DOHH2 (cell line): ENCODE results near the gene ICE2.

Experiments
- H3F3A ChIP-seq: fragments of 200-600 bp; sonication (generic), shearing (Covaris generic); 2 replicates; pipeline ENCODE4 v1.6.0; 2016; ENCODE audit warnings: antibody characterized with exemption, mild to moderate bottlenecking; ENCODE audit not compliant: control insufficient read depth, insufficient read depth
- H3K27ac ChIP-seq: fragments of 200-600 bp; sonication (generic); 2 replicates; pipeline ENCODE4 v1.5.1; 2014; ENCODE audit warnings: low read depth, mild to moderate bottlenecking, low read length, moderate library complexity
- H3K27me3 ChIP-seq: fragments of 200-600 bp; sonication (generic); 2 replicates; pipeline ENCODE4 v1.6.1; 2014; ENCODE audit warnings: mild to moderate bottlenecking, low read length, mixed read lengths; ENCODE audit not compliant: control insufficient read depth
- H3K36me3 ChIP-seq: fragments of 200-600 bp; sonication (generic); 2 replicates; pipeline ENCODE4 v1.6.1; 2014; ENCODE audit warnings: mild to moderate bottlenecking, low read length, moderate library complexity, mixed read lengths; ENCODE audit not compliant: control insufficient read depth
- H3K4me1 ChIP-seq: fragments of 200-600 bp; sonication (generic); 2 replicates; pipeline ENCODE4 v1.6.1; 2014; ENCODE audit warnings: mild to moderate bottlenecking, low read length, mixed read lengths; ENCODE audit not compliant: control insufficient read depth
- H3K4me2 ChIP-seq: fragments of 200-600 bp; sonication (generic); 2 replicates; pipeline ENCODE4 v1.6.0; 2014; ENCODE audit warnings: mild to moderate bottlenecking, low read length, moderate library complexity
- H3K4me3 ChIP-seq: fragments of 200-600 bp; sonication (generic); 2 replicates; pipeline ENCODE4 v1.5.1; 2014; ENCODE audit warnings: mild to moderate bottlenecking, low read length, mixed read lengths
- H3K79me2 ChIP-seq: fragments of 200-600 bp; sonication (generic); 2 replicates; pipeline ENCODE4 v1.6.1; 2014; ENCODE audit warnings: mild to moderate bottlenecking, low read length, mixed read lengths; ENCODE audit not compliant: control insufficient read depth
- H3K9me2 ChIP-seq: fragments of 200-600 bp; sonication (generic); replicated peaks from 2 replicates; pipeline ENCODE4 v1.6.1; 2014; ENCODE audit warnings: mild to moderate bottlenecking, low read length, mixed read lengths; ENCODE audit not compliant: control insufficient read depth
- H3K9me3 ChIP-seq: fragments of 200-600 bp; sonication (generic); 2 replicates; pipeline ENCODE4 v1.6.1; 2014; ENCODE audit warnings: antibody characterized with exemption, low read length, mixed read lengths; ENCODE audit not compliant: control insufficient read depth, insufficient read depth
- H4K20me1 ChIP-seq: fragments of 200-600 bp; sonication (generic); 2 replicates; pipeline ENCODE4 v1.6.0; 2014; ENCODE audit warnings: low read depth, mild to moderate bottlenecking, antibody characterized with exemption, low read length, moderate library complexity; ENCODE audit not compliant: control insufficient read depth, insufficient read depth
- CTCF ChIP-seq: fragments of 200-600 bp; sonication (generic); IDR thresholded peaks from one replicate; pipeline ENCODE4 v1.5.1; 2014; ENCODE audit warnings: antibody characterized with exemption, mild to moderate bottlenecking, low read depth, low read length; ENCODE audit not compliant: poor library complexity, severe bottlenecking
- EZH2phosphoT487 ChIP-seq: fragments of 200-600 bp; sonication (generic); IDR thresholded peaks from 2 replicates; pipeline ENCODE4 v1.6.1; 2017; ENCODE audit warnings: borderline replicate concordance, mild to moderate bottlenecking, antibody characterized with exemption, low read length, moderate library complexity, mixed read lengths

The ICE2 gene

GRCh38 chr15:60396958-60397771 lies 81.8 kb downstream of the ICE2 start:
- no peaks in the 10 kb centered on the region for H3K9me2 ChIP-seq
- peaks cover 3% of the 10 kb centered on the region; the same call in 1 of the 2 replicates for H3K79me2 ChIP-seq
- peaks cover 28% of the 10 kb centered on the region for H3K27me3 ChIP-seq
- H3K4me3 ChIP-seq, result peak overlapping the region; percentile 73
- H3K36me3 ChIP-seq, result no peaks in the 10 kb centered on the region
- no peaks in the 10 kb centered on the region for H3K9me3 ChIP-seq
- TF ChIP-seq CTCF, result no peak
- no peak for TF ChIP-seq EZH2phosphoT487
- no peak overlapping the region for H3K27ac ChIP-seq
- peak overlapping the region; percentile 82 for H3K4me2 ChIP-seq
- no peaks in the 10 kb centered on the region for H3F3A ChIP-seq
- peaks cover 17% of the 10 kb centered on the region for H3K4me1 ChIP-seq
- H4K20me1 ChIP-seq, result no peaks in the 10 kb centered on the region

GRCh38 chr15:60396560-60396957 lies 82.4 kb downstream of the ICE2 start:
- no peaks in the 10 kb centered on the region for H3K36me3 ChIP-seq
- H3F3A ChIP-seq, result no peaks in the 10 kb centered on the region
- H3K79me2 ChIP-seq, result peaks cover 3% of the 10 kb centered on the region; the same call in 1 of the 2 replicates
- H3K27ac ChIP-seq, result no peak overlapping the region
- H3K9me3 ChIP-seq, result no peaks in the 10 kb centered on the region
- no peaks in the 10 kb centered on the region for H3K9me2 ChIP-seq
- no peak for TF ChIP-seq CTCF
- peaks cover 17% of the 10 kb centered on the region for H3K4me1 ChIP-seq
- H3K27me3 ChIP-seq, result peaks cover 28% of the 10 kb centered on the region
- peak overlapping the region; percentile 73 for H3K4me3 ChIP-seq
- no peaks in the 10 kb centered on the region for H4K20me1 ChIP-seq
- H3K4me2 ChIP-seq, result peak overlapping the region; percentile 82; the same call in 1 of the 2 replicates

- H3K27ac ChIP-seq, result no peak overlapping the region
Observed at GRCh38 chr15:60396100-60396499, 82.8 kb downstream of the ICE2 start.

More at GRCh38 chr15:60396100-60396499, 82.8 kb downstream of the ICE2 start:
- Histone ChIP-seq H3K4me2 (no peak overlapping the region), H3K4me3 (no peak overlapping the region), H3F3A (no peaks in the 10 kb centered on the region), H3K27me3 (peaks cover 28% of the 10 kb centered on the region), H3K36me3 (no peaks in the 10 kb centered on the region), H3K9me2 (no peaks in the 10 kb centered on the region), H3K4me1 (peaks cover 17% of the 10 kb centered on the region), H4K20me1 (no peaks in the 10 kb centered on the region), H3K9me3 (no peaks in the 10 kb centered on the region), H3K79me2 (peaks cover 3% of the 10 kb centered on the region; the same call in 1 of the 2 replicates)
- TF ChIP-seq CTCF (no peak), EZH2phosphoT487 (no peak)
